Activated CD4-positive, CD25-positive, alpha-beta regulatory T cell treated with anti-CD3 and anti-CD28 coated beads, Interleukin-2, amount 50 U/mL, for 16 hours (primary cell): Measurements from ENCODE around the gene GALNT17.
"Not testable (repeated sequence)": the region's sequence is repeated elsewhere in the genome, so short reads cannot be mapped to it uniquely, and the experiment has no call there.

Experiments
- DNase-seq: peaks from one replicate; pipeline ENCODE4 v3.0.0-alpha.2; 2020; ENCODE audit warnings: low read depth, low spot score

The GALNT17 gene

GRCh38 chr7:71737931-71738540 lies 606.1 kb downstream of the GALNT17 start:
- not testable (repeated sequence) for DNase-seq

GRCh38 chr7:71739520-71740173 lies 607.7 kb downstream of the GALNT17 start:
- DNase-seq: no peak

GRCh38 chr7:71740174-71740560 lies 608.2 kb downstream of the GALNT17 start:
- no peak for DNase-seq

- DNase-seq: no peak
Measured at GRCh38 chr7:71746006-71746405, 614.1 kb downstream of the GALNT17 start.

- DNase-seq: no peak
Measured at GRCh38 chr7:71750290-71750689, 618.3 kb downstream of the GALNT17 start.

- no peak for DNase-seq
Measured at GRCh38 chr7:71752171-71752935, 620.4 kb downstream of the GALNT17 start.

- no peak for DNase-seq
Measured at GRCh38 chr7:71753236-71753635, 621.3 kb downstream of the GALNT17 start.

- DNase-seq: no peak
Measured at GRCh38 chr7:71753956-71754664, 622.2 kb downstream of the GALNT17 start.

GRCh38 chr7:71754828-71755227 lies 622.9 kb downstream of the GALNT17 start:
- DNase-seq: no peak

GRCh38 chr7:71761336-71761735 lies 629.4 kb downstream of the GALNT17 start:
- DNase-seq: no peak
